ENCODE data around the gene URB1.

DNA sequence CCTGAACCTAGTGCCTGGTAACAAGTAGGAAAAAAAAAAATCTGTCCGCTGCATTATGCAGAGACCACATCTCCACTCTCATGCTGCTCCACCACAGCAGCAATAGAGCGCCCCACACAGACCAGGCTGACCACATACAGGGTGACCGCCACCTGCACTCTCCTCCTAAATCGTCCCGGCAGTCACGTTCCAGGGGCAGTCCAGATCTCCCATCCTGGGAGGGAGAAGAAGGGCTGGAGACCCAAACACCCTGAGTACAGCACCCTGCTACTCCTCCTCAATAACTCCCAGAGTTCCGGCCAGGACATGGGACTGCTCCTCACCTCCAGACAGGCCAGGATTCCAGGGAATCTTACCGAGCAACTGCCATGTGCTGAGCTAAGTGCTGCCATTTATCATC lies 15.3 kb downstream of the URB1 start:
- TF ChIP-seq, protein P1, sequence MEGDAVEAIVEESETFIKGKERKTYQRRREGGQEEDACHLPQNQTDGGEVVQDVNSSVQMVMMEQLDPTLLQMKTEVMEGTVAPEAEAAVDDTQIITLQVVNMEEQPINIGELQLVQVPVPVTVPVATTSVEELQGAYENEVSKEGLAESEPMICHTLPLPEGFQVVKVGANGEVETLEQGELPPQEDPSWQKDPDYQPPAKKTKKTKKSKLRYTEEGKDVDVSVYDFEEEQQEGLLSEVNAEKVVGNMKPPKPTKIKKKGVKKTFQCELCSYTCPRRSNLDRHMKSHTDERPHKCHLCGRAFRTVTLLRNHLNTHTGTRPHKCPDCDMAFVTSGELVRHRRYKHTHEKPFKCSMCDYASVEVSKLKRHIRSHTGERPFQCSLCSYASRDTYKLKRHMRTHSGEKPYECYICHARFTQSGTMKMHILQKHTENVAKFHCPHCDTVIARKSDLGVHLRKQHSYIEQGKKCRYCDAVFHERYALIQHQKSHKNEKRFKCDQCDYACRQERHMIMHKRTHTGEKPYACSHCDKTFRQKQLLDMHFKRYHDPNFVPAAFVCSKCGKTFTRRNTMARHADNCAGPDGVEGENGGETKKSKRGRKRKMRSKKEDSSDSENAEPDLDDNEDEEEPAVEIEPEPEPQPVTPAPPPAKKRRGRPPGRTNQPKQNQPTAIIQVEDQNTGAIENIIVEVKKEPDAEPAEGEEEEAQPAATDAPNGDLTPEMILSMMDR (IDR thresholded peaks at IDR 0.05; ENCODE audit: low read depth, low read length), result no peak
- TF ChIP-seq POLR2A (IDR thresholded peaks at IDR 0.05; ENCODE audit: extremely low read depth, insufficient read length), result no peak
- TF ChIP-seq MYC (IDR thresholded peaks at IDR 0.05; ENCODE audit: low read depth, low read length), result no peak

All from NB4 (cell line).